GM19238 (cell line): ENCODE data around the gene GAL3ST3.
"Not testable (repeated sequence)": the region's sequence is repeated elsewhere in the genome, so short reads cannot be mapped to it uniquely, and the experiment has no call there.

Experiments used
- DNase-seq: peaks from one replicate; pipeline ENCODE4 v3.0.0; 2011; ENCODE audit warnings: low spot score; ENCODE audit not compliant: insufficient read length

GAL3ST3 gene

GRCh38 chr11:66013762-66014100 lies 35.2 kb downstream of the GAL3ST3 start:
- no peak for DNase-seq

GRCh38 chr11:66012946-66013761 lies 35.8 kb downstream of the GAL3ST3 start:
- DNase-seq = no peak

- DNase-seq = no peak
Measured at GRCh38 chr11:66012371-66012945, 36.5 kb downstream of the GAL3ST3 start.

- no peak for DNase-seq
Measured at GRCh38 chr11:66011785-66012303, 37.1 kb downstream of the GAL3ST3 start, which contains the start of gene CST6. Gene CST6, plus strand, starts transcription at chr11:66012008. Its CDS starts 37 bp downstream, at chr11:66012045.

GRCh38 chr11:66011239-66011784 lies 37.6 kb downstream of the GAL3ST3 start:
- no peak for DNase-seq

- DNase-seq = not testable (repeated sequence)
Measured at GRCh38 chr11:66010036-66010435, 38.9 kb downstream of the GAL3ST3 start.

GRCh38 chr11:66008468-66009101 lies 40.4 kb downstream of the GAL3ST3 start:
- DNase-seq = no peak

GRCh38 chr11:66008095-66008467 lies 40.9 kb downstream of the GAL3ST3 start:
- no peak for DNase-seq

GRCh38 chr11:66007201-66007634 lies 41.7 kb downstream of the GAL3ST3 start:
- DNase-seq = no peak

- no peak for DNase-seq
Measured at GRCh38 chr11:66006891-66007176, 42.1 kb downstream of the GAL3ST3 start.

- no peak for DNase-seq
Measured at GRCh38 chr11:66006134-66006890, 42.6 kb downstream of the GAL3ST3 start.

GRCh38 chr11:66004186-66004585 lies 44.8 kb downstream of the GAL3ST3 start:
- no peak for DNase-seq

GRCh38 chr11:66003291-66003690 lies 45.7 kb downstream of the GAL3ST3 start:
- no peak for DNase-seq

- DNase-seq = peak; percentile 75
Measured at GRCh38 chr11:66002648-66003225, 46.2 kb downstream of the GAL3ST3 start.

- peak; percentile 92 for DNase-seq
Measured at GRCh38 chr11:66001942-66002647, 46.9 kb downstream of the GAL3ST3 start, which contains the start of the genes BANF1 and EIF1AD. Gene BANF1, plus strand, starts transcription at chr11:66002503. Its CDS starts 748 bp downstream, at chr11:66003251. Gene EIF1AD, minus strand, starts transcription at chr11:66002157. Its CDS starts 1,768 bp downstream, at chr11:66000389.

- DNase-seq = no peak
Measured at GRCh38 chr11:65997286-65997685, 51.7 kb downstream of the GAL3ST3 start.

- no peak for DNase-seq
Measured at GRCh38 chr11:65992056-65992455, 56.9 kb downstream of the GAL3ST3 start.
